ENCODE measurements around the gene LRRC53. TPM values are rescaled to one million over a fixed set of nuclear protein-coding genes. Genes with fewer than 3 reads are reported as not detected.

LRRC53 gene
- total and polyA plus RNA-seq, 2 experiments from 2014 or later, result not detected

GRCh38 chr1:74453277-74453676 lies 59.1 kb downstream of the LRRC53 start:
- Histone ChIP-seq H3K4me3 (no peak overlapping the region), H3K4me1 (ENCODE audit: insufficient read depth) (no peaks in the 10 kb centered on the region), H3K79me2 (no peaks in the 10 kb centered on the region), H3K27ac (no peak overlapping the region), H3K27me3 (no peaks in the 10 kb centered on the region), H3K9me3 (ENCODE audit: low read depth) (no peaks in the 10 kb centered on the region), H3K4me2 (no peak overlapping the region), H2AFZ (no peak overlapping the region), H3K36me3 (replicated peaks; ENCODE audit: insufficient read depth, low read depth) (no peaks in the 10 kb centered on the region), H4K20me1 (ENCODE audit: insufficient read depth, poor library complexity, severe bottlenecking) (no peaks in the 10 kb centered on the region), H3K9me2 (replicated peaks; ENCODE audit: insufficient read depth) (no peaks in the 10 kb centered on the region)
- TF ChIP-seq CTCF (IDR thresholded peaks at IDR 0.05; ENCODE audit: poor library complexity), result no peak
- no peak for TF ChIP-seq EZH2phosphoT487 (IDR thresholded peaks at IDR 0.05; ENCODE audit: low read depth, severe bottlenecking, unreplicated experiment)
- TF ChIP-seq EZH2 (IDR thresholded peaks at IDR 0.05; ENCODE audit: borderline replicate concordance), result no peak
- DNase-seq (ENCODE audit: low spot score), result no peak
- WGBS (ENCODE audit: low lambda C conversion rate, missing lambda C conversion rate), result 81% methylated on average over 2 of the region's 2 CpGs

GRCh38 chr1:74452035-74452434 lies 60.4 kb downstream of the LRRC53 start:
- 89% methylated on average over 1 of the region's 1 CpG for WGBS (ENCODE audit: low lambda C conversion rate, missing lambda C conversion rate)

GRCh38 chr1:74437035-74437434 lies 75.4 kb downstream of the LRRC53 start:
- Histone ChIP-seq H3K9me2 (replicated peaks; ENCODE audit: insufficient read depth) (no peaks in the 10 kb centered on the region), H3K4me2 (no peak overlapping the region), H3K4me1 (ENCODE audit: insufficient read depth) (peaks cover 3% of the 10 kb centered on the region), H3K9me3 (ENCODE audit: low read depth) (no peaks in the 10 kb centered on the region), H3K27me3 (no peaks in the 10 kb centered on the region), H3K4me3 (no peak overlapping the region), H4K20me1 (ENCODE audit: insufficient read depth, poor library complexity, severe bottlenecking) (no peaks in the 10 kb centered on the region), H3K36me3 (replicated peaks; ENCODE audit: insufficient read depth, low read depth) (no peaks in the 10 kb centered on the region), H3K79me2 (no peaks in the 10 kb centered on the region), H3K27ac (no peak overlapping the region), H2AFZ (no peak overlapping the region)
- no peak for DNase-seq (ENCODE audit: low spot score)
- WGBS (ENCODE audit: low lambda C conversion rate, missing lambda C conversion rate), result 94% methylated on average over 1 of the region's 1 CpG
- no peak for TF ChIP-seq EZH2phosphoT487 (IDR thresholded peaks at IDR 0.05; ENCODE audit: low read depth, severe bottlenecking, unreplicated experiment)
- TF ChIP-seq CTCF (IDR thresholded peaks at IDR 0.05; ENCODE audit: poor library complexity), result no peak
- no peak for TF ChIP-seq EZH2 (IDR thresholded peaks at IDR 0.05; ENCODE audit: borderline replicate concordance)

More at GRCh38 chr1:74452035-74452434, 60.4 kb downstream of the LRRC53 start:
- H4K20me1 ChIP-seq (ENCODE audit: insufficient read depth, poor library complexity, severe bottlenecking), result no peaks in the 10 kb centered on the region
- DNase-seq (ENCODE audit: low spot score), result no peak
- no peaks in the 10 kb centered on the region for H3K9me2 ChIP-seq (replicated peaks; ENCODE audit: insufficient read depth)
- no peaks in the 10 kb centered on the region for H3K4me1 ChIP-seq (ENCODE audit: insufficient read depth)
- no peaks in the 10 kb centered on the region for H3K9me3 ChIP-seq (ENCODE audit: low read depth)
- H3K4me3 ChIP-seq, result no peak overlapping the region
- no peak overlapping the region for H3K27ac ChIP-seq
- no peaks in the 10 kb centered on the region for H3K27me3 ChIP-seq
- H2AFZ ChIP-seq, result no peak overlapping the region
- H3K36me3 ChIP-seq (replicated peaks; ENCODE audit: insufficient read depth, low read depth), result no peaks in the 10 kb centered on the region
- no peaks in the 10 kb centered on the region for H3K79me2 ChIP-seq
- no peak overlapping the region for H3K4me2 ChIP-seq
- TF ChIP-seq EZH2 (IDR thresholded peaks at IDR 0.05; ENCODE audit: borderline replicate concordance) (no peak), CTCF (IDR thresholded peaks at IDR 0.05; ENCODE audit: poor library complexity) (no peak)

- Histone ChIP-seq H3K79me2 (no peaks in the 10 kb centered on the region), H3K36me3 (replicated peaks; ENCODE audit: insufficient read depth, low read depth) (no peaks in the 10 kb centered on the region), H3K4me2 (no peak overlapping the region), H2AFZ (no peak overlapping the region), H3K27me3 (no peaks in the 10 kb centered on the region), H3K9me2 (replicated peaks; ENCODE audit: insufficient read depth) (no peaks in the 10 kb centered on the region), H4K20me1 (ENCODE audit: insufficient read depth, poor library complexity, severe bottlenecking) (no peaks in the 10 kb centered on the region), H3K9me3 (ENCODE audit: low read depth) (no peaks in the 10 kb centered on the region), H3K4me1 (ENCODE audit: insufficient read depth) (peaks cover 9% of the 10 kb centered on the region), H3K4me3 (no peak overlapping the region), H3K27ac (no peak overlapping the region)
- WGBS (ENCODE audit: low lambda C conversion rate, missing lambda C conversion rate), result 71% methylated on average over 1 of the region's 1 CpG
- TF ChIP-seq CTCF (IDR thresholded peaks at IDR 0.05; ENCODE audit: poor library complexity), result no peak
- DNase-seq (ENCODE audit: low spot score), result no peak
Measured at GRCh38 chr1:74436078-74436477, 76.3 kb downstream of the LRRC53 start.

All from hepatocyte (in vitro differentiated cells).